OCI-LY7 (cell line): ENCODE results near the gene KRCC1. TPM values are rescaled to one million over a fixed set of nuclear protein-coding genes. Genes with fewer than 3 reads are reported as not detected.

Source experiments
- BruUV-seq: library from RNA; stranded (reverse); fragments of 400-500 nt; replicated peaks from 2 replicates; lab custom pipeline; 2021; lab: Mats Ljungman, UMichigan
- CTCF ChIA-PET: fragments of 300-600 bp; sonication (Branson Sonifier 250); formaldehyde crosslinking; loops from one replicate; lab custom pipeline; 2022; ENCODE audit warnings: antibody characterized with exemption; ENCODE audit not compliant: unreplicated experiment; lab: Charles Lee
- POLR2A ChIA-PET: fragments of 300-600 bp; sonication (Branson Sonifier 250); formaldehyde crosslinking; loops from one replicate; lab custom pipeline; 2022; ENCODE audit warnings: antibody characterized with exemption; lab: Charles Lee
- DNase-seq: peaks from one replicate; pipeline ENCODE4 v3.0.0-alpha.2; 2015; ENCODE audit warnings: low spot score
- H2AFZ ChIP-seq: fragments of 200-600 bp; sonication (generic), shearing (Covaris generic); 2 replicates; pipeline ENCODE4 v1.6.1; 2014; ENCODE audit warnings: mild to moderate bottlenecking, antibody characterized with exemption, low read length, moderate library complexity
- H3K27ac ChIP-seq: fragments of 200-600 bp; sonication (generic); 2 replicates; pipeline ENCODE4 v1.5.1; 2014; ENCODE audit warnings: mixed run types, low read depth, mild to moderate bottlenecking, moderate library complexity, low read length, inconsistent platforms; ENCODE audit not compliant: poor library complexity, severe bottlenecking
- H3K36me3 ChIP-seq: fragments of 200-600 bp; sonication (generic); 2 replicates; pipeline ENCODE4 v1.6.1; 2014; ENCODE audit warnings: mild to moderate bottlenecking, antibody characterized with exemption, low read length, moderate library complexity, mixed read lengths; ENCODE audit not compliant: insufficient read depth
- H3K4me1 ChIP-seq: fragments of 200-600 bp; sonication (generic); 2 replicates; pipeline ENCODE4 v1.5.1; 2014; ENCODE audit warnings: mild to moderate bottlenecking, low read length; ENCODE audit not compliant: insufficient read depth, poor library complexity, severe bottlenecking
- H3K4me2 ChIP-seq: fragments of 200-600 bp; sonication (generic); 2 replicates; pipeline ENCODE4 v1.6.1; 2014; ENCODE audit warnings: mild to moderate bottlenecking, low read length
- H3K4me3 ChIP-seq: fragments of 200-600 bp; sonication (generic); 2 replicates; pipeline ENCODE4 v1.5.1; 2014; ENCODE audit warnings: mild to moderate bottlenecking, low read depth, low read length; ENCODE audit not compliant: poor library complexity, severe bottlenecking
- H3K79me2 ChIP-seq: fragments of 200-600 bp; sonication (generic); 2 replicates; pipeline ENCODE4 v1.6.1; 2016; ENCODE audit warnings: low read depth, mild to moderate bottlenecking, low read length, moderate library complexity, mixed read lengths; ENCODE audit not compliant: insufficient read depth
- H3K9me2 ChIP-seq: fragments of 200-600 bp; sonication (generic); 2 replicates; pipeline ENCODE4 v1.6.1; 2016; ENCODE audit warnings: mild to moderate bottlenecking, low read length, mixed read lengths; ENCODE audit not compliant: insufficient read depth
- H3K9me3 ChIP-seq: fragments of 200-600 bp; sonication (generic); 2 replicates; pipeline ENCODE4 v1.6.1; 2014; ENCODE audit warnings: mild to moderate bottlenecking, mixed run types, low read length, mixed read lengths
- H4K20me1 ChIP-seq: fragments of 200-600 bp; sonication (generic); 2 replicates; pipeline ENCODE4 v1.6.1; 2014; ENCODE audit warnings: mild to moderate bottlenecking, antibody characterized with exemption, low read length, moderate library complexity, mixed read lengths; ENCODE audit not compliant: insufficient read depth
- CTCF ChIP-seq: fragments of 200-600 bp; sonication (generic); conservative IDR thresholded peaks from 2 replicates; pipeline ENCODE4 v1.5.1; 2014; ENCODE audit warnings: mild to moderate bottlenecking, antibody characterized with exemption, low read length, moderate library complexity, mixed read lengths
- EZH2phosphoT487 ChIP-seq: fragments of 200-600 bp; sonication (generic); IDR thresholded peaks from 2 replicates; pipeline ENCODE4 v1.6.1; 2018; ENCODE audit warnings: low read depth, borderline replicate concordance, mild to moderate bottlenecking, mixed run types, antibody characterized with exemption, low read length, moderate library complexity, mixed read lengths
- intact Hi-C: fragments of 100-400 bp; cut with micrococcal nuclease; formaldehyde crosslinking; loops from one replicate; pipeline ENCODE4 v1.10.0; 2022; ENCODE audit not compliant: unreplicated experiment
- total RNA-seq, 2 experiments: library from RNA; depleted of rRNA in 1 of 2; stranded (reverse); fragments of >200 nt in 1 of 2; shearing (Covaris generic) in 1 of 2; gene quantifications; 2 replicates each; pipeline ENCODE4 v1.2.3, GENCODE V29; 2014 to 2022

Gene KRCC1
- total RNA-seq, 2 experiments from 2014 or later, result 18.7 to 31.7 TPM

GRCh38 chr2:88058191-88058590 is 2.6 kb upstream of the KRCC1 start:
- Histone ChIP-seq H3K4me3 (no peak overlapping the region), H4K20me1 (no peaks in the 10 kb centered on the region; the same call in 1 of the 2 replicates), H3K4me1 (peaks cover 23% of the 10 kb centered on the region), H3K36me3 (peaks cover 10% of the 10 kb centered on the region), H3K9me3 (no peaks in the 10 kb centered on the region), H2AFZ (no peak overlapping the region), H3K9me2 (no peaks in the 10 kb centered on the region), H3K27ac (no peak overlapping the region), H3K79me2 (peaks cover 21% of the 10 kb centered on the region), H3K4me2 (no peak overlapping the region)
- TF ChIP-seq EZH2phosphoT487, result no peak
- intact Hi-C loops, result no loop called here
- DNase-seq, result no peak
- BruUV-seq, result no TSS peak
- ChIA-PET POLR2A (interaction anchor here (0.6 kb wide), 1 partner anchor 620 kb away, joined by 3 read pairs; no protein-coding TSS in a partner anchor), CTCF (no interaction called here)

- ChIA-PET CTCF (no interaction called here), POLR2A (interaction anchor here (0.6 kb wide), 1 partner anchor 456 kb away, joined by 3 read pairs; no protein-coding TSS in a partner anchor)
- H3K27ac ChIP-seq, result no peak overlapping the region
- peaks cover 18% of the 10 kb centered on the region for H3K36me3 ChIP-seq
- H2AFZ ChIP-seq, result no peak overlapping the region
- H3K79me2 ChIP-seq, result peaks cover 25% of the 10 kb centered on the region
- DNase-seq, result no peak
- no peaks in the 10 kb centered on the region for H3K9me3 ChIP-seq
- peaks cover 27% of the 10 kb centered on the region for H3K4me1 ChIP-seq
- TF ChIP-seq CTCF, result no peak
- no peak for TF ChIP-seq EZH2phosphoT487
- no TSS peak for BruUV-seq
- no peaks in the 10 kb centered on the region; the same call in 1 of the 2 replicates for H4K20me1 ChIP-seq
- intact Hi-C loops, result no loop called here
- H3K4me3 ChIP-seq, result no peak overlapping the region
- no peak overlapping the region for H3K4me2 ChIP-seq
- H3K9me2 ChIP-seq, result no peaks in the 10 kb centered on the region
Measured at GRCh38 chr2:88057437-88057844, 1.9 kb upstream of the KRCC1 start.

- intact Hi-C loops, result loop anchor here (5.0 kb wide), 1 partner anchor 38 kb away; the partner anchor contains the start of gene RNU2-63P
- no peaks in the 10 kb centered on the region for H3K9me3 ChIP-seq
- H2AFZ ChIP-seq, result peak overlapping the region; percentile 63
- ChIA-PET POLR2A (interaction anchor here (0.6 to 0.9 kb wide), 3 partner anchors 17 to 805 kb away, joined by 3 read pairs; no protein-coding TSS in a partner anchor), CTCF (no interaction called here)
- H3K9me2 ChIP-seq, result no peaks in the 10 kb centered on the region
- peaks cover 27% of the 10 kb centered on the region for H3K4me1 ChIP-seq
- H4K20me1 ChIP-seq, result no peaks in the 10 kb centered on the region; the same call in 1 of the 2 replicates
- peak overlapping the region; percentile 63 for H3K27ac ChIP-seq
- BruUV-seq, result no TSS peak
- H3K79me2 ChIP-seq, result peaks cover 29% of the 10 kb centered on the region
- TF ChIP-seq CTCF (no peak), EZH2phosphoT487 (no peak)
- peaks cover 30% of the 10 kb centered on the region for H3K36me3 ChIP-seq
- peak; percentile 19 for DNase-seq
- peak overlapping the region; percentile 83 for H3K4me3 ChIP-seq
- H3K4me2 ChIP-seq, result peak overlapping the region; percentile 94
Measured at GRCh38 chr2:88054782-88055370, 707 bp downstream of the KRCC1 start.
